K562 (cell line): Measurements from ENCODE around the gene PFKL. TPM values are rescaled to one million over a fixed set of nuclear protein-coding genes. Genes with fewer than 3 reads are reported as not detected.

ENCODE experiments used
- ELF2 ChIP-seq: fragments of 250-450 bp; sonication (Bioruptor Pico); IDR thresholded peaks from 2 replicates; pipeline ENCODE4 v1.5.0; 2021; ENCODE audit warnings: mild to moderate bottlenecking
- EZH2 ChIP-seq: IDR thresholded peaks from 2 replicates; pipeline ENCODE4 v1.6.1; 2012; ENCODE audit warnings: low read depth, mild to moderate bottlenecking, inconsistent platforms, low read length, borderline replicate concordance
- PPARD ChIP-seq: fragments of 250-450 bp; sonication (Bioruptor Pico); IDR thresholded peaks from 2 replicates; pipeline ENCODE4 v1.8.0; 2022; ENCODE audit warnings: inconsistent platforms, mild to moderate bottlenecking, moderate library complexity
- TEAD1 ChIP-seq, 2 experiments: fragments of 450-650 bp in 1 of 2; sonication (generic) in 1 of 2; formaldehyde crosslinking; IDR thresholded peaks; 2 replicates each; pipeline versions ENCODE4 v1.4.0 to v1.8.0; 2020 to 2022; ENCODE audit warnings: mild to moderate bottlenecking in 2 of 2, missing genetic modification reagents in 1 of 2
- ZBED1 ChIP-seq: IDR thresholded peaks from 2 replicates; pipeline ENCODE4 v1.6.1; 2014
- ZFX ChIP-seq: sonication (generic); formaldehyde crosslinking; IDR thresholded peaks from 2 replicates; pipeline ENCODE4 v1.8.0; 2022; ENCODE audit warnings: mild to moderate bottlenecking, missing genetic modification reagents, moderate library complexity
- ZNF384 ChIP-seq: IDR thresholded peaks from 2 replicates; pipeline ENCODE4 v1.6.1; 2012; ENCODE audit warnings: low read depth, low read length, improper control_type of control experiment
- ZNF696 ChIP-seq: fragments of 250-450 bp; sonication (Bioruptor Pico); conservative IDR thresholded peaks from 2 replicates; pipeline ENCODE4 v1.4.0; 2020; ENCODE audit warnings: mild to moderate bottlenecking, moderate library complexity
- ZNF75A ChIP-seq: fragments of 450-650 bp; formaldehyde crosslinking; IDR thresholded peaks from 2 replicates; pipeline ENCODE4 v1.4.0; 2020; ENCODE audit warnings: mild to moderate bottlenecking
- polyA plus RNA-seq, 8 experiments: library from polyadenylated mRNA; depleted of rRNA in 4 of 8; stranded (reverse) in 5 of 8; unstranded in 3 of 8; fragments of >200 nt; fragmentation: Nextera tagmentation in 2 of 8; fragmentation: Illumina TruSeq in 1 of 8; extraction: Ambion mirVana in 2 of 8; extraction: Trizol in 1 of 8; gene quantifications; 2 replicates each; pipeline versions ENCODE4 v1.2.1 to v1.2.3, GENCODE V29; 2011 to 2014; ENCODE audit warnings: inconsistent platforms in 1 of 8, missing spikeins in 1 of 8
- total RNA-seq, 7 experiments: library from RNA; depleted of rRNA in 6 of 7; stranded (reverse); fragments of >200 nt in 6 of 7; fragmentation: Illumina TruSeq in 2 of 7; extraction: Trizol in 2 of 7; gene quantifications; 2 replicates each; pipeline versions ENCODE4 v1.2.1 to v1.2.3, GENCODE V29; 2011 to 2021; ENCODE audit warnings: low replicate concordance in 1 of 7
- TF ChIP-seq, protein P1 (sequence below): sonication (generic); IDR thresholded peaks from 2 replicates; pipeline ENCODE4 v1.6.1; 2016
- TF ChIP-seq, protein P2 (sequence below), 2 experiments: fragments of 450-650 bp; IDR thresholded peaks; 2 replicates each; pipeline ENCODE4 v1.6.1; 2018; ENCODE audit warnings: mild to moderate bottlenecking in 2 of 2, low read depth in 1 of 2; ENCODE audit not compliant: partially characterized antibody in 2 of 2
- TF ChIP-seq, protein P3 (sequence below): sonication (generic); formaldehyde crosslinking; IDR thresholded peaks from 2 replicates; pipeline ENCODE4 v1.9.0; 2022; ENCODE audit warnings: mild to moderate bottlenecking, missing genetic modification reagents
- TF ChIP-seq, protein P4 (sequence below), 2 experiments: IDR thresholded peaks in 1 of 2; conservative IDR thresholded peaks in 1 of 2; 2 replicates each; pipeline ENCODE4 v1.6.1; 2016; ENCODE audit warnings: low read depth in 2 of 2, mild to moderate bottlenecking in 1 of 2, missing compliant biosample characterization in 1 of 2, missing genetic modification characterization in 1 of 2, moderate library complexity in 1 of 2

PFKL gene
- total and polyA plus RNA-seq, 9 of the 15 experiments (the other 6 are each of a cell fraction or from before 2014, with no cell fraction given) = 1.1 to 124 (median 45.6) TPM

DNA sequence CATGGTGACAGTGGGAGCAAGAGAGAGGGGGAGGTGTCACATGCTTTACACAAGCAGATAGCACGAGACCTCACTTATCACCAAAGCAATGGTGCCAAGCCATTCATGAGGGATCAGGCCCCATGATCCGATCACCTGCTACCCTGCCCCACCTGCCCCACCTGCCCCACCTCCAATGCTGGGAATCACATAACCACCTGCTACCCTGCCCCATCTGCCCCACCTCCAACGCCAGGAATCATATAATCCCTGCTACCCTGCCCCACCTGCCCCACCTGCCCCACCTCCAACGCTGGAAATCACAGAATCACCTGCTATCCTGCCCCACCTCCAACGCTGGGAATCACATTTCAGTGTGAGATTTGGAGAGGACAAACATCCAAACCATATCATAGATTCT lies 24.8 kb upstream of the PFKL start (continued):
- TF ChIP-seq, protein P1, sequence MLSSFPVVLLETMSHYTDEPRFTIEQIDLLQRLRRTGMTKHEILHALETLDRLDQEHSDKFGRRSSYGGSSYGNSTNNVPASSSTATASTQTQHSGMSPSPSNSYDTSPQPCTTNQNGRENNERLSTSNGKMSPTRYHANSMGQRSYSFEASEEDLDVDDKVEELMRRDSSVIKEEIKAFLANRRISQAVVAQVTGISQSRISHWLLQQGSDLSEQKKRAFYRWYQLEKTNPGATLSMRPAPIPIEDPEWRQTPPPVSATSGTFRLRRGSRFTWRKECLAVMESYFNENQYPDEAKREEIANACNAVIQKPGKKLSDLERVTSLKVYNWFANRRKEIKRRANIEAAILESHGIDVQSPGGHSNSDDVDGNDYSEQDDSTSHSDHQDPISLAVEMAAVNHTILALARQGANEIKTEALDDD = no peak
- TF ChIP-seq TEAD1 (CRISPR knock-in tag; IDR thresholded peaks at IDR 0.05) (no peak), ZNF75A (no peak), ELF2 (CRISPR knock-in tag) (no peak), ZNF696 (CRISPR knock-in tag) (no peak), EZH2 (no peak), ZNF384 (no peak), ZBED1 (no peak), ZFX (CRISPR knock-in tag) (no peak), PPARD (CRISPR knock-in tag) (no peak)
- TF ChIP-seq, protein P2, sequence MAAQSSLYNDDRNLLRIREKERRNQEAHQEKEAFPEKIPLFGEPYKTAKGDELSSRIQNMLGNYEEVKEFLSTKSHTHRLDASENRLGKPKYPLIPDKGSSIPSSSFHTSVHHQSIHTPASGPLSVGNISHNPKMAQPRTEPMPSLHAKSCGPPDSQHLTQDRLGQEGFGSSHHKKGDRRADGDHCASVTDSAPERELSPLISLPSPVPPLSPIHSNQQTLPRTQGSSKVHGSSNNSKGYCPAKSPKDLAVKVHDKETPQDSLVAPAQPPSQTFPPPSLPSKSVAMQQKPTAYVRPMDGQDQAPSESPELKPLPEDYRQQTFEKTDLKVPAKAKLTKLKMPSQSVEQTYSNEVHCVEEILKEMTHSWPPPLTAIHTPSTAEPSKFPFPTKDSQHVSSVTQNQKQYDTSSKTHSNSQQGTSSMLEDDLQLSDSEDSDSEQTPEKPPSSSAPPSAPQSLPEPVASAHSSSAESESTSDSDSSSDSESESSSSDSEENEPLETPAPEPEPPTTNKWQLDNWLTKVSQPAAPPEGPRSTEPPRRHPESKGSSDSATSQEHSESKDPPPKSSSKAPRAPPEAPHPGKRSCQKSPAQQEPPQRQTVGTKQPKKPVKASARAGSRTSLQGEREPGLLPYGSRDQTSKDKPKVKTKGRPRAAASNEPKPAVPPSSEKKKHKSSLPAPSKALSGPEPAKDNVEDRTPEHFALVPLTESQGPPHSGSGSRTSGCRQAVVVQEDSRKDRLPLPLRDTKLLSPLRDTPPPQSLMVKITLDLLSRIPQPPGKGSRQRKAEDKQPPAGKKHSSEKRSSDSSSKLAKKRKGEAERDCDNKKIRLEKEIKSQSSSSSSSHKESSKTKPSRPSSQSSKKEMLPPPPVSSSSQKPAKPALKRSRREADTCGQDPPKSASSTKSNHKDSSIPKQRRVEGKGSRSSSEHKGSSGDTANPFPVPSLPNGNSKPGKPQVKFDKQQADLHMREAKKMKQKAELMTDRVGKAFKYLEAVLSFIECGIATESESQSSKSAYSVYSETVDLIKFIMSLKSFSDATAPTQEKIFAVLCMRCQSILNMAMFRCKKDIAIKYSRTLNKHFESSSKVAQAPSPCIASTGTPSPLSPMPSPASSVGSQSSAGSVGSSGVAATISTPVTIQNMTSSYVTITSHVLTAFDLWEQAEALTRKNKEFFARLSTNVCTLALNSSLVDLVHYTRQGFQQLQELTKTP (IDR thresholded peaks at IDR 0.05; ENCODE audit: low read depth in 1 of 2, partially characterized antibody in 2 of 2) = no peak
- TF ChIP-seq, protein P3, sequence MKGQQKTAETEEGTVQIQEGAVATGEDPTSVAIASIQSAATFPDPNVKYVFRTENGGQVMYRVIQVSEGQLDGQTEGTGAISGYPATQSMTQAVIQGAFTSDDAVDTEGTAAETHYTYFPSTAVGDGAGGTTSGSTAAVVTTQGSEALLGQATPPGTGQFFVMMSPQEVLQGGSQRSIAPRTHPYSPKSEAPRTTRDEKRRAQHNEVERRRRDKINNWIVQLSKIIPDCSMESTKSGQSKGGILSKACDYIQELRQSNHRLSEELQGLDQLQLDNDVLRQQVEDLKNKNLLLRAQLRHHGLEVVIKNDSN (CRISPR knock-in tag) = no peak
- TF ChIP-seq, protein P4, sequence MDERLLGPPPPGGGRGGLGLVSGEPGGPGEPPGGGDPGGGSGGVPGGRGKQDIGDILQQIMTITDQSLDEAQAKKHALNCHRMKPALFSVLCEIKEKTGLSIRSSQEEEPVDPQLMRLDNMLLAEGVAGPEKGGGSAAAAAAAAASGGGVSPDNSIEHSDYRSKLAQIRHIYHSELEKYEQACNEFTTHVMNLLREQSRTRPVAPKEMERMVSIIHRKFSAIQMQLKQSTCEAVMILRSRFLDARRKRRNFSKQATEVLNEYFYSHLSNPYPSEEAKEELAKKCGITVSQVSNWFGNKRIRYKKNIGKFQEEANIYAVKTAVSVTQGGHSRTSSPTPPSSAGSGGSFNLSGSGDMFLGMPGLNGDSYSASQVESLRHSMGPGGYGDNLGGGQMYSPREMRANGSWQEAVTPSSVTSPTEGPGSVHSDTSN (CRISPR knock-in tag; IDR thresholded peaks at IDR 0.05; ENCODE audit: low read depth) = no peak
- TF ChIP-seq, protein P4 (tag; conservative IDR thresholded peaks at IDR 0.05; ENCODE audit: low read depth) = no peak
